Loucy (cell line): ENCODE measurements around the gene ALPI.
"Not testable (repeated sequence)": the region's sequence is repeated elsewhere in the genome, so short reads cannot be mapped to it uniquely, and the experiment has no call there.

ENCODE experiments used
- H2AFZ ChIP-seq: fragments of 200-600 bp; sonication (generic); 2 replicates; pipeline ENCODE4 v1.6.0; 2016; ENCODE audit warnings: antibody characterized with exemption, mild to moderate bottlenecking, low read length, moderate library complexity
- H3F3A ChIP-seq: fragments of 200-600 bp; 2 replicates; pipeline ENCODE4 v1.6.0; 2016; ENCODE audit warnings: antibody characterized with exemption, low read depth, mild to moderate bottlenecking
- H3K27me3 ChIP-seq: fragments of 200-600 bp; sonication (generic); 2 replicates; pipeline ENCODE4 v1.6.1; 2014; ENCODE audit warnings: low read length, mild to moderate bottlenecking; ENCODE audit not compliant: insufficient read depth, poor library complexity, severe bottlenecking
- H3K36me3 ChIP-seq: fragments of 200-600 bp; sonication (generic); 2 replicates; pipeline ENCODE4 v1.6.1; 2016; ENCODE audit warnings: low read length; ENCODE audit not compliant: insufficient read depth
- H3K4me1 ChIP-seq: fragments of 200-600 bp; sonication (generic); 2 replicates; pipeline ENCODE4 v1.5.1; 2014; ENCODE audit warnings: low read length, mild to moderate bottlenecking; ENCODE audit not compliant: insufficient read depth, poor library complexity, severe bottlenecking
- H3K4me2 ChIP-seq: fragments of 200-600 bp; sonication (generic); 2 replicates; pipeline ENCODE4 v1.6.0; 2014; ENCODE audit warnings: antibody characterized with exemption, low read length, low read depth, mild to moderate bottlenecking; ENCODE audit not compliant: poor library complexity, severe bottlenecking
- H3K4me3 ChIP-seq: fragments of 200-600 bp; sonication (generic); 2 replicates; pipeline ENCODE4 v1.5.1; 2014; ENCODE audit warnings: low read length, mild to moderate bottlenecking, mixed read lengths; ENCODE audit not compliant: poor library complexity, severe bottlenecking
- H3K79me2 ChIP-seq: fragments of 200-600 bp; sonication (generic); 2 replicates; pipeline ENCODE4 v1.6.1; 2014; ENCODE audit warnings: low read length; ENCODE audit not compliant: insufficient read depth
- H3K9ac ChIP-seq: fragments of 200-600 bp; sonication (generic); 2 replicates; pipeline ENCODE4 v1.6.0; 2014; ENCODE audit warnings: mild to moderate bottlenecking, low read depth, low read length, moderate library complexity; ENCODE audit not compliant: poor library complexity, severe bottlenecking
- H3K9me2 ChIP-seq: fragments of 200-600 bp; sonication (generic); replicated peaks from 2 replicates; pipeline ENCODE4 v1.6.1; 2016; ENCODE audit warnings: low read depth, low read length, mixed read lengths
- H3K9me3 ChIP-seq: fragments of 200-600 bp; sonication (generic); 2 replicates; pipeline ENCODE4 v1.6.1; 2014; ENCODE audit warnings: mild to moderate bottlenecking, antibody characterized with exemption, low read length, low read depth; ENCODE audit not compliant: insufficient read depth
- H4K20me1 ChIP-seq: fragments of 200-600 bp; sonication (generic); 2 replicates; pipeline ENCODE4 v1.6.0; 2014; ENCODE audit warnings: antibody characterized with exemption, low read length, mild to moderate bottlenecking; ENCODE audit not compliant: insufficient read depth, poor library complexity, severe bottlenecking
- CTCF ChIP-seq: fragments of 200-600 bp; sonication (generic); conservative IDR thresholded peaks from 2 replicates; pipeline ENCODE4 v1.5.1; 2014; ENCODE audit warnings: mild to moderate bottlenecking, antibody characterized with exemption, low read length
- EZH2phosphoT487 ChIP-seq: fragments of 200-600 bp; IDR thresholded peaks from 2 replicates; pipeline ENCODE4 v1.6.1; 2018; ENCODE audit warnings: antibody characterized with exemption, mild to moderate bottlenecking, moderate library complexity, borderline replicate concordance

The ALPI gene

GRCh38 chr2:232455426-232456255 lies at the start of gene ALPI:
Gene ALPI, plus strand, starts transcription at chr2:232456153. Its CDS starts 47 bp downstream, at chr2:232456200.
- H3K4me1 ChIP-seq, result no peaks in the 10 kb centered on the region
- H3K36me3 ChIP-seq, result no peaks in the 10 kb centered on the region
- H3K4me2 ChIP-seq, result no peak within 1 kb of the TSS
- no peaks in the 10 kb centered on the region for H4K20me1 ChIP-seq
- H3K79me2 ChIP-seq, result no peaks in the 10 kb centered on the region
- no peak within 1 kb of the TSS for H2AFZ ChIP-seq
- H3K27me3 ChIP-seq, result no peaks in the 10 kb centered on the region
- H3K4me3 ChIP-seq, result no peak within 1 kb of the TSS
- no peaks in the 10 kb centered on the region for H3K9me2 ChIP-seq
- TF ChIP-seq EZH2phosphoT487, result no peak
- no peak for TF ChIP-seq CTCF
- no peaks in the 10 kb centered on the region for H3K9me3 ChIP-seq
- H3K9ac ChIP-seq, result no peak within 1 kb of the TSS
- H3F3A ChIP-seq, result no peaks in the 10 kb centered on the region

GRCh38 chr2:232406556-232407310 lies 49.2 kb upstream of the ALPI start, which contains the start of gene ALPG:
Gene ALPG, plus strand, starts transcription at chr2:232406844. Its CDS starts 51 bp downstream, at chr2:232406895.
- H3F3A ChIP-seq, result no peaks in the 10 kb centered on the region
- H4K20me1 ChIP-seq, result no peaks in the 10 kb centered on the region
- no peaks in the 10 kb centered on the region for H3K79me2 ChIP-seq
- H2AFZ ChIP-seq, result no peak within 1 kb of the TSS
- no peak within 1 kb of the TSS for H3K9ac ChIP-seq
- no peak within 1 kb of the TSS for H3K4me2 ChIP-seq
- no peaks in the 10 kb centered on the region for H3K9me2 ChIP-seq
- H3K36me3 ChIP-seq, result no peaks in the 10 kb centered on the region
- no peak within 1 kb of the TSS for H3K4me3 ChIP-seq
- H3K4me1 ChIP-seq, result no peaks in the 10 kb centered on the region
- H3K9me3 ChIP-seq, result no peaks in the 10 kb centered on the region
- no peaks in the 10 kb centered on the region for H3K27me3 ChIP-seq
- TF ChIP-seq CTCF (no peak), EZH2phosphoT487 (no peak)

- not testable (repeated sequence) for H3K4me3 ChIP-seq, H3K4me1 ChIP-seq
Measured at GRCh38 chr2:232407428-232408150, 48.4 kb upstream of the ALPI start.

GRCh38 chr2:232408269-232408668 lies 47.7 kb upstream of the ALPI start:
- H3K4me2 ChIP-seq, H2AFZ ChIP-seq, H3K79me2 ChIP-seq, H3K9me2 ChIP-seq, H3F3A ChIP-seq, H4K20me1 ChIP-seq, H3K4me3 ChIP-seq, H3K4me1 ChIP-seq, H3K9ac ChIP-seq, H3K9me3 ChIP-seq, H3K27me3 ChIP-seq, H3K36me3 ChIP-seq: not testable (repeated sequence)

More at GRCh38 chr2:232407428-232408150, 48.4 kb upstream of the ALPI start:
- not testable (repeated sequence) for H3K9ac ChIP-seq, H3K36me3 ChIP-seq, H3K4me2 ChIP-seq, H3K9me3 ChIP-seq, H3K27me3 ChIP-seq, H4K20me1 ChIP-seq, H3K9me2 ChIP-seq, H2AFZ ChIP-seq, H3K79me2 ChIP-seq, H3F3A ChIP-seq

- H3K9me2 ChIP-seq, H3F3A ChIP-seq, H3K9ac ChIP-seq, H3K27me3 ChIP-seq, H2AFZ ChIP-seq, H3K36me3 ChIP-seq, H3K4me3 ChIP-seq, H3K9me3 ChIP-seq, H4K20me1 ChIP-seq, H3K79me2 ChIP-seq, H3K4me1 ChIP-seq, H3K4me2 ChIP-seq: not testable (repeated sequence)
Measured at GRCh38 chr2:232409617-232410016, 46.3 kb upstream of the ALPI start.
